Natural killer cell (primary cell): Measurements from ENCODE around the gene SLC26A9. TPM values are rescaled to one million over a fixed set of nuclear protein-coding genes. Genes with fewer than 3 reads are reported as not detected.

ENCODE experiments used
- ATAC-seq, 3 donors: fragments of 150-1000 bp in 2 of 3; fragments of 200-7000 bp in 1 of 3; cut with Tn5 transposase; 1 replicate in 1 of 3; 2 replicates in 2 of 3; pipeline ENCODE4 v1.10.0; 2021; ENCODE audit warnings: mild to moderate bottlenecking in 2 of 3, moderate library complexity in 2 of 3
- DNase-seq, 2 donors: peaks; one replicate each; pipeline versions ENCODE4 v3.0.0 to v3.0.0-alpha.2; 2013 to 2021; ENCODE audit warnings: mixed read lengths in 1 of 2
- H3K27ac ChIP-seq: one replicate; pipeline ENCODE4 v1.5.1; 2013; ENCODE audit warnings: mild to moderate bottlenecking, low read length
- H3K27me3 ChIP-seq: one replicate; pipeline ENCODE4 v1.6.1; 2013; ENCODE audit warnings: low read length; ENCODE audit not compliant: control insufficient read depth, insufficient read depth
- H3K36me3 ChIP-seq: one replicate; pipeline ENCODE4 v1.6.1; 2013; ENCODE audit warnings: low read length; ENCODE audit not compliant: control insufficient read depth, insufficient read depth
- H3K4me1 ChIP-seq: one replicate; pipeline ENCODE4 v1.6.1; 2013; ENCODE audit warnings: low read length; ENCODE audit not compliant: control insufficient read depth, insufficient read depth
- H3K4me3 ChIP-seq: one replicate; pipeline ENCODE4 v1.5.1; 2013; ENCODE audit warnings: low read length
- H3K9me3 ChIP-seq: one replicate; pipeline ENCODE4 v1.6.1; 2013; ENCODE audit warnings: low read length; ENCODE audit not compliant: control insufficient read depth, insufficient read depth
- H3K27ac Mint-ChIP-seq, 2 donors: one replicate each; pipeline ENCODE4 v1.8.0; 2022; ENCODE audit warnings: mild to moderate bottlenecking in 2 of 2, mixed read lengths in 2 of 2, moderate library complexity in 1 of 2
- H3K27me3 Mint-ChIP-seq, 2 donors: one replicate each; pipeline ENCODE4 v1.8.0; 2022; ENCODE audit warnings: low read depth in 2 of 2, mixed read lengths in 2 of 2
- H3K36me3 Mint-ChIP-seq: one replicate; pipeline ENCODE4 v1.8.0; 2022; ENCODE audit warnings: mixed read lengths
- H3K4me1 Mint-ChIP-seq, 2 donors: one replicate each; pipeline ENCODE4 v1.8.0; 2022; ENCODE audit warnings: mixed read lengths in 2 of 2
- H3K4me3 Mint-ChIP-seq: one replicate; pipeline ENCODE4 v1.8.0; 2022; ENCODE audit warnings: mild to moderate bottlenecking, moderate library complexity, mixed read lengths
- H3K9me3 Mint-ChIP-seq, 2 donors: one replicate each; pipeline ENCODE4 v1.8.0; 2022; ENCODE audit warnings: mixed read lengths in 2 of 2
- CTCF ChIP-seq: fragments of 200-600 bp; IDR thresholded peaks from one replicate; pipeline ENCODE4 v1.8.0; 2022; ENCODE audit warnings: antibody characterized with exemption
- WGBS: methylation state at CpG from one replicate; pipeline ENCODE4 v1.1.7; 2013; ENCODE audit warnings: missing lambda C conversion rate; ENCODE audit not compliant: insufficient coverage; 5-methylcytosine and 5-hydroxymethylcytosine counted together
- intact Hi-C: fragments of 100-400 bp; cut with micrococcal nuclease; formaldehyde crosslinking; loops from one replicate; pipeline ENCODE4 v1.14.2; 2022
- total RNA-seq, 4 donors: library from RNA; stranded (reverse); fragments of 120-200 nt in 1 of 4; gene quantifications; one replicate each; pipeline versions ENCODE4 v1.2.3 to v1.2.4, GENCODE V29; 2013 to 2022

SLC26A9 gene
- total RNA-seq, 3 donors from 2014 or later (not counting 1 experiment from before 2014, with no cell fraction given), result not detected

GRCh38 chr1:205977402-205978014, 34.3 kb upstream of the SLC26A9 start:
- Mint-ChIP-seq H3K9me3 (no peaks in the 10 kb centered on the region), H3K4me3 (no peak overlapping the region), H3K27me3 (peaks cover 0 to 2% of the 10 kb centered on the region in 2 donors), H3K36me3 (no peaks in the 10 kb centered on the region), H3K4me1 (peaks cover 0 to 6% of the 10 kb centered on the region in 2 donors), H3K27ac (no peak overlapping the region)
- peak; percentile 91 for TF ChIP-seq CTCF
- intact Hi-C loops, result loop anchor here (1.0 to 5.0 kb wide), 5 partner anchors 58 to 449 kb away; no protein-coding TSS in a partner anchor
- DNase-seq (peak; percentile 62 to 90), ATAC-seq (peak; percentile 72 to 92 (median 89))
- Histone ChIP-seq H3K36me3 (no peaks in the 10 kb centered on the region), H3K9me3 (no peaks in the 10 kb centered on the region), H3K27me3 (no peaks in the 10 kb centered on the region), H3K27ac (no peak overlapping the region), H3K4me1 (no peaks in the 10 kb centered on the region), H3K4me3 (no peak overlapping the region)
- 98% methylated on average over 2 of the region's 2 CpGs for WGBS

GRCh38 chr1:205976708-205977401, 33.6 kb upstream of the SLC26A9 start:
- intact Hi-C loops, result loop anchor here (1.0 to 5.0 kb wide), 5 partner anchors 58 to 448 kb away; no protein-coding TSS in a partner anchor
- Mint-ChIP-seq H3K4me1 (peaks cover 0 to 6% of the 10 kb centered on the region in 2 donors), H3K27me3 (peaks cover 0 to 2% of the 10 kb centered on the region in 2 donors), H3K9me3 (no peaks in the 10 kb centered on the region), H3K36me3 (no peaks in the 10 kb centered on the region), H3K27ac (no peak overlapping the region), H3K4me3 (no peak overlapping the region)
- H3K4me1 ChIP-seq, result no peaks in the 10 kb centered on the region
- H3K36me3 ChIP-seq, result no peaks in the 10 kb centered on the region
- no peaks in the 10 kb centered on the region for H3K9me3 ChIP-seq
- ATAC-seq (no peak), DNase-seq (no peak)
- H3K27ac ChIP-seq, result no peak overlapping the region
- no peak for TF ChIP-seq CTCF
- 74% methylated on average over 8 of the region's 8 CpGs for WGBS
- no peak overlapping the region for H3K4me3 ChIP-seq
- no peaks in the 10 kb centered on the region for H3K27me3 ChIP-seq

DNA sequence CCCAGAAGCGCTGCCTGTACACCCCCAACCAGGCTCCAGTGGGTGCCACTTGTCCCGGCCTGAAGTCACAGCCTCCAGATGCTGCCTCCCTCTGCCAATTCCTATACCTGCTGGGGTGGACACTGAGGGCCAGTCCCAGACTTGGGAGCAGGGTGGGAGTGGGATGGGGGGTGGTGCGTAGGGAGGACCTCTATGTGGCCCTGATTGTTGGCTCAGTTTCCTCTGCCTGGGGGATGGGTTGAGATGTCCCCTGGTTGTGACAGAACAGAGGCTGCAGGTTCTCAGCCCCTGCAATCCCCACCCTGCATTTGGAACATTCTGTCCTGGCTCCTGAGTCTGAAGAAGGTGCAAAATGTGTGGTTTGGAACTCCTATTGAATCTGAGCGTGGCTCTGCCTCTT, 32.8 kb upstream of the SLC26A9 start:
- Histone ChIP-seq H3K9me3 (no peaks in the 10 kb centered on the region), H3K4me3 (no peak overlapping the region), H3K27ac (no peak overlapping the region), H3K36me3 (no peaks in the 10 kb centered on the region), H3K4me1 (no peaks in the 10 kb centered on the region), H3K27me3 (no peaks in the 10 kb centered on the region)
- no peak for TF ChIP-seq CTCF
- H3K27me3 Mint-ChIP-seq, result peaks cover 0 to 2% of the 10 kb centered on the region in 2 donors
- H3K9me3 Mint-ChIP-seq, result no peaks in the 10 kb centered on the region
- no peak overlapping the region for H3K27ac Mint-ChIP-seq
- 87% methylated on average over 4 of the region's 4 CpGs for WGBS
- no peaks in the 10 kb centered on the region for H3K36me3 Mint-ChIP-seq
- ATAC-seq, result no peak
- no peak for DNase-seq
- H3K4me1 Mint-ChIP-seq, result peaks cover 0 to 6% of the 10 kb centered on the region in 2 donors
- H3K4me3 Mint-ChIP-seq, result no peak overlapping the region
- intact Hi-C loops, result loop anchor here (2.0 to 5.0 kb wide), 2 partner anchors 384 to 447 kb away; no protein-coding TSS in a partner anchor
